Thymus (tissue), 11 donors: Measurements from ENCODE around the gene WNT9A. TPM values are rescaled to one million over a fixed set of nuclear protein-coding genes. Genes with fewer than 3 reads are reported as not detected.
"Not testable (repeated sequence)": the region's sequence is repeated elsewhere in the genome, so short reads cannot be mapped to it uniquely, and the experiment has no call there.

Source experiments
- DNase-seq, 9 donors: peaks; one replicate each; pipeline ENCODE4 v3.0.0-alpha.2; 2013; ENCODE audit warnings: low spot score in 9 of 9, low read depth in 6 of 9, missing footprints in 1 of 9
- H3K27ac ChIP-seq, 2 donors: one replicate each; pipeline ENCODE4 v1.5.1; 2013; ENCODE audit warnings: control low read depth in 1 of 2, low read depth in 1 of 2, low read length in 1 of 2, mild to moderate bottlenecking in 1 of 2, moderate library complexity in 1 of 2
- H3K27me3 ChIP-seq, 2 donors: one replicate each; pipeline ENCODE4 v1.5.1; 2013; ENCODE audit warnings: low read length in 1 of 2; ENCODE audit not compliant: control insufficient read depth in 2 of 2, insufficient read depth in 1 of 2
- H3K36me3 ChIP-seq, 2 donors: one replicate each; pipeline ENCODE4 v1.5.1; 2013; ENCODE audit warnings: low read length in 1 of 2, mild to moderate bottlenecking in 1 of 2, moderate library complexity in 1 of 2; ENCODE audit not compliant: control insufficient read depth in 2 of 2, insufficient read depth in 2 of 2
- H3K4me1 ChIP-seq, 2 donors: one replicate each; pipeline ENCODE4 v1.5.1; 2013; ENCODE audit warnings: low read length in 2 of 2; ENCODE audit not compliant: control insufficient read depth in 2 of 2, insufficient read depth in 2 of 2
- H3K4me3 ChIP-seq, 2 donors: one replicate each; pipeline ENCODE4 v1.5.1; 2013; ENCODE audit warnings: low read length in 2 of 2, control low read depth in 1 of 2, mild to moderate bottlenecking in 1 of 2
- H3K9me3 ChIP-seq, 2 donors: one replicate each; pipeline ENCODE4 v1.5.1; 2013; ENCODE audit warnings: low read length in 1 of 2, mild to moderate bottlenecking in 1 of 2; ENCODE audit not compliant: control insufficient read depth in 2 of 2, insufficient read depth in 1 of 2
- WGBS: extraction: QIAGEN DNeasy Blood & Tissue Kit; methylation state at CpG from one replicate; pipeline ENCODE4 v1.1.7; 2013; 5-methylcytosine and 5-hydroxymethylcytosine counted together
- polyA plus RNA-seq: library from polyadenylated mRNA; stranded (reverse); fragments of 200-250 nt; gene quantifications from one replicate; pipeline ENCODE4 v1.2.3, GENCODE V29; 2013
- total RNA-seq: library from RNA; stranded (reverse); fragments of 120-200 nt; gene quantifications from one replicate; pipeline ENCODE4 v1.2.4, GENCODE V29; 2013
- donor health status: healthy.

WNT9A gene
- total and polyA plus RNA-seq, 2 donors = 0.24 to 2.9 TPM

- DNase-seq, H3K4me1 ChIP-seq, H3K36me3 ChIP-seq, H3K27me3 ChIP-seq, H3K9me3 ChIP-seq, H3K27ac ChIP-seq, H3K4me3 ChIP-seq: not testable (repeated sequence)
- WGBS = 97% methylated on average over 24 of the region's 27 CpGs
Measured at GRCh38 chr1:227971643-227972282, 24.0 kb upstream of the WNT9A start.

GRCh38 chr1:227971216-227971615 lies 23.5 kb upstream of the WNT9A start:
- not testable (repeated sequence) for H3K27me3 ChIP-seq, H3K27ac ChIP-seq, H3K4me3 ChIP-seq, H3K4me1 ChIP-seq, DNase-seq, H3K9me3 ChIP-seq, H3K36me3 ChIP-seq
- 97% methylated on average over 12 of the region's 17 CpGs for WGBS

GRCh38 chr1:227970076-227970995 lies 22.6 kb upstream of the WNT9A start:
- not testable (repeated sequence) for H3K36me3 ChIP-seq, H3K27ac ChIP-seq, H3K27me3 ChIP-seq, H3K9me3 ChIP-seq, H3K4me1 ChIP-seq, DNase-seq, H3K4me3 ChIP-seq
- 95% methylated on average over 36 of the region's 36 CpGs for WGBS

- DNase-seq, H3K36me3 ChIP-seq, H3K4me1 ChIP-seq, H3K27me3 ChIP-seq, H3K27ac ChIP-seq, H3K4me3 ChIP-seq, H3K9me3 ChIP-seq: not testable (repeated sequence)
- WGBS = 95% methylated on average over 5 of the region's 5 CpGs
Measured at GRCh38 chr1:227967815-227968214, 20.1 kb upstream of the WNT9A start.

DNA sequence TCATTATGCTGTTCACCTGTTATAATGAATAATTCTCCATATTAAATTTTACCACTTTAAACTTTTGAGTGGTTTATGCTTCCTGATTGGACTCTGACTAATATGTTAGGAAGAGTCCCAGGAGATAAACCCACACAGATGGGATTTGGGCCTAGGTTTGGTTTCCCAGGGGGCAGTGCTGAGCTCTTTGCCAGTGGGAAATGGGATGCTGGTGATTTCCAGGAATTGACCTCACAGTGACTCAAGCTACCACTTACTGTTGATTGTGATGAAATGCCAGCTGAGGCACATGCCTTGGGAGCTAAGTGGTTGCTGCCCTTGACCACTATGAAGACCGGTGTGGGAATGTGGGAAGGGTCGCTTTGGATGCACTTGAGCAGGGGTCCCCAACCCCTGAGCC lies 19.0 kb upstream of the WNT9A start:
- not testable (repeated sequence) for H3K9me3 ChIP-seq, DNase-seq, H3K36me3 ChIP-seq, H3K4me1 ChIP-seq, H3K4me3 ChIP-seq, H3K27me3 ChIP-seq, H3K27ac ChIP-seq
- 99% methylated on average over 2 of the region's 2 CpGs for WGBS

DNA sequence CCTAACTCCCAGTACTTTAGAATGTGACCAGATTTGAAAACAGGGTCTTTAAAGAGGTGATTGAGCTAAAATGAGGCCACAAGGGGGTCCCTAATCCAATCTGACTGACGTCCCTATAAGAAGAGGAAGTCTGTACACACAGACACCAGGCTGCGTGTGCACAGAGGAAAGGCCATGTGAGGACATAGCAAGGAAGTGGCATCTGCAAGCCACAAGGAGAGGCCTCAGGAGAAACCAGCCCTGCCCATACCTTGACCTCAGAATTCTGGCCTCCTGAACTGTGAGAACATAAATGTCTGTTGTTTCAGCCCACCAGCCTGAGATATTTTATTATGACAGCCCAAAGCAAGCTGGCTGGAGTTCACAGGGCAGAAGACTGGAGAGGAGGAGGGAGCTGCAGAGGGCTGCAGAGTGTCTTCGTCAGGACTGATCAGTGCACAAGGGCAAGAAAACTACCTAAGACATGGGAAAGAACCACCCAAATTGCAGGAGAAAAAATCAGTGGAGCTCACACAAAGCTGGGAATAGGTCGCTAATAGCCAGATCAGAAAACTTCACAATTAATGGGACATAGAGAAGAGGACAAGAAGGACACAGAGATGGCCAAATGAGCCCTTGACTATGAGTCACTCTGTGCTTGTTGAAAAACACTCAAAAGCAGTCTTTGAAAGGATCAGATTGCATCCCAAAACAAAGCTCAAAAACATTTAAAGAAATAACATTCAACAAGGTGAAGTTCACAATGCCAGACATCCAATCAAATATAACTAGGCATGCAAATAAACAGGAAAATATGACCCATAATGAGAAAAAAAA lies 14.1 kb upstream of the WNT9A start:
- WGBS = 44% methylated on average over 4 of the region's 4 CpGs
- Histone ChIP-seq H3K27me3 (peaks cover 0 to 2% of the 10 kb centered on the region in 2 donors), H3K27ac (no peak overlapping the region), H3K9me3 (no peaks in the 10 kb centered on the region), H3K4me1 (no peaks in the 10 kb centered on the region), H3K4me3 (no peak overlapping the region), H3K36me3 (no peaks in the 10 kb centered on the region)
- no peak for DNase-seq

DNA sequence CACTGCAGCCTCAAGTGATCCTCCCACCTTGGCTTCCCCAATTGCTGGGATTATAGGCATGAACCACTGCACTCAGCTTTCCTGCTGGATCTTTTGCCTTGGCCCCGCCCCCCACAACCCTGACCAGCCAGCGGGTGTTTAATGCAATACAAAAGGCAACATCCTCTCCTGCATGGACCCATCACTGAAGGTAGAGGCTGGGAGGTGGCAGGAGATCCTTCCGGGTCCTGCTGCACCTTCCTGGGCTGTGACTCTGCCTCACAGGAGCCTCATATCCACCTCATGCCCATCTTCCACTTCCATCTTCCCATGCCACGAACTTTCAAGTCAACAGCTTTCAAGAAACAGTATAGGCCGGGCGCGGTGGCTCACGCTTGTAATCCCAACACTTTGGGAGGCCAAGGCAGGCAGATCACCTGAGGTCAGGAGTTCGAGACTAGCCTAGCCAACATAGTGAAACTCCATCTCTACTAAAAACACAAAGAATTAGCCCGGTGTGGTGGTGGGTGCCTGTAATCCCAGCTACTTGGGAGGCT lies 11.7 kb upstream of the WNT9A start:
- H3K27me3 ChIP-seq = peaks cover 0 to 2% of the 10 kb centered on the region in 2 donors
- H3K27ac ChIP-seq = no peak overlapping the region
- 97% methylated on average over 10 of the region's 10 CpGs for WGBS
- DNase-seq = no peak
- H3K9me3 ChIP-seq = no peaks in the 10 kb centered on the region
- no peaks in the 10 kb centered on the region for H3K4me1 ChIP-seq
- H3K36me3 ChIP-seq = no peaks in the 10 kb centered on the region
- no peak overlapping the region for H3K4me3 ChIP-seq

DNA sequence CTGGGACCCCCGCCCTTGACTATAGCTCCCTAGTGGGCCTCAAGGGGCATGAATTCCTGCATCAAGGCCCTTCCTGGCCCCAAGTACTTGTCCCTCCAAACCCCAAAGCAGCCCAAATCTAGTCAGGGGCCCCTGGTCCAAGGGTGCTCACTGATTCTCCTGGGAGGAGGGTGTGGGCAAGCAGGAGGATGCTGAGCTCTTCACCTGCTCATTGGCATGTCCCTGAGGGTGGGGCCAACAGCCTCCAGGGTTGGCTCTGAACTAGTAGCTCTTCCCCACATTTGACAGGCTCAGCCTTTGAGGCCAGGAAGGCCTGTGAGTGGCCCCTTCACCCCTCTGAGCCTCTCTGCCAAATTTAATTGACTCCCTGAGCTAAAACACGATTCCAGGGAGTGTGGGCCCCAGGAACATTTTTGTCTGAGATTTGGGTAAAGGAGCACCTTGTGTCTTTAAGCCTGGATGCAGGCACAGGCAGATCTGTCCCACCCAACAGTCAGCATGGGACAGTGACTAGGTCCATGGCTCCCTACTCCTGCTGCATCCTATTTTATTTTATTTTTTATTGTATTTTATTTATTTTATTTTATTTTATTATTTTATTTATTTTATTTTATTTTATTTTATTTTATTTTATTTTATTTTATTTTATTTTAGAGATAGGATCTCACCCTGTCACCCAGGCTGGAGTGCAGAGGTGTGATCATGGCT lies 11.0 kb upstream of the WNT9A start:
- 91% methylated on average over 2 of the region's 2 CpGs for WGBS
- no peak for DNase-seq
- H3K4me1 ChIP-seq = no peaks in the 10 kb centered on the region
- H3K4me3 ChIP-seq = no peak overlapping the region
- H3K27ac ChIP-seq = no peak overlapping the region
- H3K27me3 ChIP-seq = peaks cover 0 to 6% of the 10 kb centered on the region in 2 donors
- H3K9me3 ChIP-seq = no peaks in the 10 kb centered on the region
- no peaks in the 10 kb centered on the region for H3K36me3 ChIP-seq
